GM12892 (cell line): ENCODE data around the gene METTL26.

ENCODE experiments used
- DNase-seq: peaks from one replicate; pipeline ENCODE4 v3.0.0; 2011; ENCODE audit not compliant: insufficient read length
- FAIRE-seq: peaks from 2 replicates; lab custom pipeline; 2011; peaks lifted over from hg19 to GRCh38; lab: Jason Lieb, UNC
- POLR2A ChIP-seq: IDR thresholded peaks from 2 replicates; pipeline ENCODE4 v1.6.1; 2011; ENCODE audit warnings: low read depth, low read length, control low read depth
- POLR2AphosphoS5 ChIP-seq: IDR thresholded peaks from 2 replicates; pipeline ENCODE4 v1.6.1; 2011; ENCODE audit warnings: low read depth, low read length, control low read depth
- TAF1 ChIP-seq: IDR thresholded peaks from 2 replicates; pipeline ENCODE4 v1.6.1; 2011; ENCODE audit warnings: low read depth, mild to moderate bottlenecking, control low read depth, low read length, borderline replicate concordance

The METTL26 gene

DNA sequence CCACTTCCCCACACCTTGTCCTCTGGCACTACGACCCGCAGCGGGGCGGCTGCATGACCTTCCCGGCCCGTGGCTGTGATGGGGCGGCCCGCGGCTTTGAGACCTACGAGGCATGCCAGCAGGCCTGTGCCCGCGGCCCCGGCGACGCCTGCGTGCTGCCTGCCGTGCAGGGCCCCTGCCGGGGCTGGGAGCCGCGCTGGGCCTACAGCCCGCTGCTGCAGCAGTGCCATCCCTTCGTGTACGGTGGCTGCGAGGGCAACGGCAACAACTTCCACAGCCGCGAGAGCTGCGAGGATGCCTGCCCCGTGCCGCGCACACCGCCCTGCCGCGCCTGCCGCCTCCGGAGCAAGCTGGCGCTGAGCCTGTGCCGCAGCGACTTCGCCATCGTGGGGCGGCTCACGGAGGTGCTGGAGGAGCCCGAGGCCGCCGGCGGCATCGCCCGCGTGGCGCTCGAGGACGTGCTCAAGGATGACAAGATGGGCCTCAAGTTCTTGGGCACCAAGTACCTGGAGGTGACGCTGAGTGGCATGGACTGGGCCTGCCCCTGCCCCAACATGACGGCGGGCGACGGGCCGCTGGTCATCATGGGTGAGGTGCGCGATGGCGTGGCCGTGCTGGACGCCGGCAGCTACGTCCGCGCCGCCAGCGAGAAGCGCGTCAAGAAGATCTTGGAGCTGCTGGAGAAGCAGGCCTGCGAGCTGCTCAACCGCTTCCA lies 2.6 kb downstream of the METTL26 start:
- no peak for DNase-seq
- no peak for TF ChIP-seq TAF1
- TF ChIP-seq POLR2A = no peak
- no peak for TF ChIP-seq POLR2AphosphoS5
- no peak for FAIRE-seq

DNA sequence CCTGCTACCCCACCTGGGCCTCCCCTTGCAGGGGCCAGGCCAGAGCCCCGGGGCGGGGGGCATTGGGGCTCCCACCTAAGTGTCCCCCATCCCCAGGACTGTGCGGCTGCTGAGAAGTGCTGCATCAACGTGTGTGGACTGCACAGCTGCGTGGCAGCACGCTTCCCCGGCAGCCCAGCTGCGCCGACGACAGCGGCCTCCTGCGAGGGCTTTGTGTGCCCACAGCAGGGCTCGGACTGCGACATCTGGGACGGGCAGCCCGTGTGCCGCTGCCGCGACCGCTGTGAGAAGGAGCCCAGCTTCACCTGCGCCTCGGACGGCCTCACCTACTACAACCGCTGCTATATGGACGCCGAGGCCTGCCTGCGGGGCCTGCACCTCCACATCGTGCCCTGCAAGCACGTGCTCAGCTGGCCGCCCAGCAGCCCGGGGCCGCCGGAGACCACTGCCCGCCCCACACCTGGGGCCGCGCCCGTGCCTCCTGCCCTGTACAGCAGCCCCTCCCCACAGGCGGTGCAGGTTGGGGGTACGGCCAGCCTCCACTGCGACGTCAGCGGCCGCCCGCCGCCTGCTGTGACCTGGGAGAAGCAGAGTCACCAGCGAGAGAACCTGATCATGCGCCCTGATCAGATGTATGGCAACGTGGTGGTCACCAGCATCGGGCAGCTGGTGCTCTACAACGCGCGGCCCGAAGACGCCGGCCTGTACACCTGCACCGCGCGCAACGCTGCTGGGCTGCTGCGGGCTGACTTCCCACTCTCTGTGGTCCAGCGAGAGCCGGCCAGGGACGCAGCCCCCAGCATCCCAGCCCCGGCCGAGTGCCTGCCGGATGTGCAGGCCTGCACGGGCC lies 3.4 kb downstream of the METTL26 start:
- DNase-seq (no peak), FAIRE-seq (no peak)
- TF ChIP-seq POLR2A (no peak), TAF1 (no peak), POLR2AphosphoS5 (no peak)

DNA sequence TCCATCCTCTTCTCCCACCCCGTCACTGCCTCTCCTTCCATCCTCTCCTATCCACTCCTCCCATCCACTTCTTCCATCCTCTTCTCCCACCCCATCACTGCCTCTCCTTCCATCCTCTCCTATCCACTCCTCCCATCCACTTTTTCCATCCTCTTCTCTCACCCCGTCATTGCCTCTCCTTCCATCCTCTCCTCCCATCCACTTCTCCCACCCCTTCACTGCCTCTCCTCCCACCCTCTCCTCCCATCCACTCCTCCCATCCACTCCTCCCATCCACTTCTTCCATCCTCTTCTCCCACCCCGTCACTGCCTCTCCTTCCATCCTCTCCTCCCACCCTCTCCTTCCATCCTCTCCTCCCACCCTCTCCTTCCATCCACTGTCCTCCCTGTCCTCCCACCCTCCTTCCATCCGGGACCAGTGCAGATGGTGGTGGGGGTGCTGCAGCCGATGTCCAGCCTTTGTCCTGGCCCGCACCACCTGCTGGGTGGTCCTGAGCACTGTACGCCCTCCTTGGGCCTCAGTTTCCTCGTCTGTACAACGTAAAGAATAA lies 4.2 kb downstream of the METTL26 start:
- TF ChIP-seq POLR2AphosphoS5 (no peak), TAF1 (no peak), POLR2A (no peak)
- DNase-seq (no peak), FAIRE-seq (no peak)

DNA sequence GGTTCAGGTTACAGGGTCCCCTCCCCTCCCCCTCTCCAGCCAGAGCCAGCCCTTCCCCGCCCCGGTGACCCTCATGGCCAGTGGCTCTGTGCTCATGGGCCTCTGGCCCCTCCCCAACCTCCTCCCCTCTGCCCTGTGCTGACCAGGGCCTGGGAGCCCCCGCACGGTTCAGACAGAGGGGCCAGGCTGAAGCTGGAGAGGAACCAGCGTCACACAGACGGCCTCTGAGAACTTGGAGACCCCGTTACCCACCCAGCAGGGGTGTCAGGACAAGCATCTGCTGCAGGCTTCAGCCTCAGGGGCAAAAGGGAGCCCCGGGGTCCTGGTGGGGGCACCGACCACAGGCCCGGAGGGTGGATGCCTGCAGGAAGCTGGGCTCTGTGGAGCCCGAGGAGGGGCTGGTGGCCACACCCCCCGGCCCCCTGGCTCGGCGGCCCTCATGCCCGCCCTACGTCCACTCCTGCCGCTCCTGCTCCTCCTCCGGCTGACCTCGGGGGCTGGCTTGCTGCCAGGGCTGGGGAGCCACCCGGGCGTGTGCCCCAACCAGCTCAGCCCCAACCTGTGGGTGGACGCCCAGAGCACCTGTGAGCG lies 5.2 kb downstream of the METTL26 start, which contains the start of gene WFIKKN1:
WFIKKN1 (plus strand) TSS at position 171 of the 591 bp plus-strand sequence; CDS start at position 440, 269 bp downstream.
- DNase-seq = no peak

DNA sequence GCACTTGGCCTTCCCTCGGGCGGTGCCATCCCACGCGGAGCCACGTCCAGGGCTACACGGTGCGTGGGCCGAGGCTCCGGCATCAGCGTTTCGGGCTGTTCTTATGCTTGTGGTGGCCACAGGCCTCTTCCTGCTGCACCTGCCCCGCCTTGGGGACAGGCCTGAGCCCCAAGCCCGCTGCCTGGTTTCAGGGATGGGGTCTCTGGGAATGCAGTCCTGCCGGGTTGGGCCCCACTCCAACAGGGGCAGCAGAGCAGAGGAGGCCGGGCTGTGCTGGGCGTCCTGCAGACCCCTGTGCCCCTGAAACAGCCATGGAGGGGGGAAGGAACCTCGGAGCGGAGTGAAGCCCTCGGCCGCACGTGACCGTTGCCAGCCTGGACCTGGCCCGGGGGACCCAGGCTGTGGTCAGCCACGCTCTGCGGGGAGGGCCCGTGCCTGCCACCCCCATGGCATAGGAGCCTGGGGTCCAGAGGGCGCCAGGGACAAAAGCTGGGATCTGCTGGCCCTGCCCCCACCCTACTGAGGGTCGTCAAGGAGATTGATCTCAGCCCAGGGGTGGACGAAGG lies 5.8 kb downstream of the METTL26 start:
- DNase-seq (no peak), FAIRE-seq (no peak)
- no peak for TF ChIP-seq POLR2AphosphoS5
- no peak for TF ChIP-seq TAF1
- no peak for TF ChIP-seq POLR2A

More for the DNA sequence above, 5.2 kb downstream of the METTL26 start, which contains the start of gene WFIKKN1:
- TF ChIP-seq POLR2AphosphoS5 = no peak
- no peak for TF ChIP-seq TAF1
- no peak for TF ChIP-seq POLR2A
- no peak for FAIRE-seq

DNA sequence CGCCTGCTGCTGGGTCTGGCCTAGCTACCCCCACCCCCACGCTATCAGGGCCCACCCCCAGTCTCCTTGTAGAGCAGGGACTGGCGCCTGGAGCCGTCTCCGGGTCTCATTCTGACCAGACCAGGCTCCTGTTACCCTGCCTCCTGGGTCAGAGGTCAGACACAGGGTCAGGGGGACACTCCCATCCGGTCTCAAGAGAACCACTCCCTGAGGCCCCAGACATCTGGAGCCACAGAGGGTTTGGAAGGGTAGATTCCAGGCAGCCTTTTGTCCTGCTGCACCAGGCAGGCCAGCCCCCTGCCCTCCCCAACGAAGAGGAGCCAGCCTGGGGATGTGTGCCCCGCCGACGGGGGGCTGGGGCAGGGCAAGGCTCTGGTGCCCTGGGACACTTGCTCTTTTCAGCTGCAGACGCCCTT lies 6.3 kb downstream of the METTL26 start:
- DNase-seq = no peak
- TF ChIP-seq POLR2AphosphoS5 = no peak
- FAIRE-seq = no peak

DNA sequence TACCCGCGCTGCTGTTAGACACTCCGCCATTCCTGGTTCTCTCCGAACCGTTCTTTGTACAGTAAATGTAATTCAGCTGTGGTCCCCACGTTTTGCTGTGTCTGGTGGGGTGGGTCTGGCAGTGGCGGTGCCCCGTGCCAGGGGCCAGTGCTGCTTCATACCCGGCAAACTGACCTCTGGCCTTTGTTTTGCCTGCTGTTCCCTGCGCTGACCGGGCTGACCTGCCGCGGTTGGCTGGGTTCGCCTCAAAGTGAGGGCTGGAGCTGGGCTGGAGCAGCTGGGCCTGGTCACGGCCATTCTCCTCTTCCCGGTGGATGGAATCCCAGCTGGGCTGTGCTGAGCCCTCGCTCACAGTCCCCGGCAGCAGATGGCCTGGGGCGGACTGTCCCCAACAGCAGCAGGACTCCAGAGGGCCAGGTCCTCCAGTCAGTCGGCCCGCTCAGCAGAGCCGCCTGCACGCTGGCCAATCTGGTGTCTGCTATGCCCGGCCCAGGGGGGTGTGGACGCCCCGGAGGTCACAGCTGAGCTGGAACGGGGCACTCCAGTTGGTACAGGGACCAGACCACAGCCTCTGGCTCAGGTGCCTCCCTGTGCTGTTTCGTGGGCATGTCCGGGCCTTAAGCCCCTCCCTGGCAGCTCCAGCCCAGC lies 6.8 kb downstream of the METTL26 start:
- TF ChIP-seq POLR2AphosphoS5 (no peak), POLR2A (no peak), TAF1 (no peak)
- FAIRE-seq (no peak), DNase-seq (no peak)

DNA sequence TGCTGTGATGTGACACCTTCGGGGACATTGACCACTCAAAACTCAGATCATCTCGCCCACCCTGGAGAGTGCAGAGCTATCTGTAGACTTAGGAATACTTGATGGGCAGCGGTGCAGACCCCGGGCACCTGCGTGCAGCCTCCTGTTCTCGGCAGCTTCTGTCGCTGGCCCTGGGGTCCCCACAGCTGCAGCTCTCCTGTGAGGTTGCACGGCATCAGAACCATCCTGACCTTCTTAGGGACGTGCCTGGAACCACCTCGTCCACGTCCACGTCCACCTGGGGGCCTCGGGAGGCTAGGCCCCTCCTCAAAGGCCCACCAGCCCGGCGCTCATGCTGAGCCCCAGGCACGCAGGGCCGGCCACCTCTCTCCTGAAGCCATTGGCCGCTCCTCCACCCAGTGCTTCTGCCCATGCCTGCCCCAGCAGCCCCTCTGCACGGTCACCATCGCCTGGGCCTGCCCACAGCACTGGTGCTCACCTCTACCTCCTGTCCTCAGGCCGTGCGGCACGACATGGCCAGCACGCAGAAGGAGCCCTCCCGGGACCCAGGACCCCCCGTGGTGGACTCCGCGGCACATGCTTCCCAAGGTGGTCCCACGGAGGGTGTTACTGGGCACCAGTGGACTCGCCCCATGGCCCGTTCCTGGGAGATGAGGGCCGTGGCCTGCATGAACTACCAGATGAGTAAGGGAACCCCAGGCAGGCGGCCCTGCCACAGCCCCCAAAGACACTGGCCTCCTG lies 7.6 kb downstream of the METTL26 start:
- DNase-seq = no peak
- no peak for TF ChIP-seq TAF1
- no peak for TF ChIP-seq POLR2AphosphoS5
- no peak for TF ChIP-seq POLR2A
- no peak for FAIRE-seq

DNA sequence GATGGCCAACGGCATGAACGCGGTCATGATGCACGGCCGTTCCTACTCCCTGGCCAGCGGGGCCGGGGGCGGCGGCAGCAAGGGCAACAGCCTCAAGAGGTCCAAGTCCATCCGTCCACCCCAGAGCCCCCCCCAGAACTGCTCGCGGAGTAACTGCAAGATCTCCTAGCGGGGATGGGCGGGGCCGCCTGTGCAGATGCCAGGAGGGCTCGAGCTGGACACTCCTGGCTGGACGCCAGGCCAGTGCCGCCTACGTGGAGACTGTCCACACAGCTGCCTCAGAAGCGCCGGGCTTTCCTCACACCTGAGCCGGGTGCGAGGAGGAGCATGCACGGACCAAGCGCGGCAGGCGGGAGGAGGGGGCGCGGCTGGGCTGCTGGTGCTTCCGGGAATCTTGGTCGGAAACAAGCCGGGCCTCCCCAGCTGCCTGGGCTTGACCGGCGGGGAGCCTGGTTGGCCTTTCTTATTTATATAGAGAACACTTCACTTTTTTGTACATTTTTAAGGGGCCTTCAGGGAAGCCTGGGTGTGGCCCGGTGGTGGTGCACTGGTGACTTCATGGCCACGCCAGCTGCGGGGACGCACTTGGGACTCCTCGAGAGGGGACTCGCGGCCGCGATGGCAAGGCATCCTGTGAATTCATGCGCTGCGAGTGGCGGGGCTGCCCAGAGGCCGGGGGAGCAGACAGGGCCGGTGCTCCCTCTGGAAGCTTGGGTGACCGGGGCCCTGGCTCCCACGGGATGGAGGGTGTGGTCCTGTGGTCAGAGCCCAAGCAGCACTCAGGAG lies 8.5 kb downstream of the METTL26 start:
- TF ChIP-seq TAF1 (no peak), POLR2A (no peak), POLR2AphosphoS5 (no peak)
- DNase-seq (no peak), FAIRE-seq (no peak)
